GM12878 (cell line): Measurements from ENCODE around the gene CCDC71L.

Source experiments
- BMI1 ChIP-seq: fragments of 450-650 bp; IDR thresholded peaks from 2 replicates; pipeline ENCODE4 v1.6.1; 2016; ENCODE audit warnings: mild to moderate bottlenecking, moderate library complexity, borderline replicate concordance
- SP1 ChIP-seq: IDR thresholded peaks from one replicate; pipeline ENCODE4 v1.6.1; 2011; ENCODE audit warnings: low read depth, low read length
- TAF1 ChIP-seq: IDR thresholded peaks from 2 replicates; pipeline ENCODE4 v1.6.1; 2011; ENCODE audit warnings: mild to moderate bottlenecking, low read depth, low read length, borderline replicate concordance

DNA sequence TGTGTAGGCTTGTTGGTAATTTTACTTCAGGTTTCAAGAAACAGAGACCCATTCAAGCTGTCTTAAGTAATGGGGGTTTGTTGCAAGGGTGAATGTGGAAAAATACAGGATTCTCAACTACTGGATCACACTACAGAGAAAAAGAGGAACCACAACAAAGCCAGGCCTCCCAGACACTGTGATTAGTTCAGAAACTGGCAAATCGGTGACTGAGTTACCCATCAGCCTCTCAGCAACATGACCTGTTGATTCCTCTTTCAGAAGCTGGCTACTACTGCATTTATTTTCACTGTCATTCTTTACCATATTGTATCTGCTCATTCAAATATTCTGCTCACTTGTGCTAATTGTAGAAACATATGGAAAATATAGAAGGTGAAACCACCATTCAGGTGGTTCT is 16.0 kb downstream of the CCDC71L start:
- TF ChIP-seq BMI1 = no peak
- no peak for TF ChIP-seq TAF1
- no peak for TF ChIP-seq SP1
